DMS153 (cell line): ENCODE results near the gene TLR5.

ENCODE experiments used
- DNase-seq: peaks from one replicate; lab custom pipeline; 2025; lab: John Stamatoyannopoulos, UW

The TLR5 gene

GRCh38 chr1:223147409-223147808 lies 4.4 kb upstream of the TLR5 start:
- no peak for DNase-seq

GRCh38 chr1:223146745-223147144 lies 3.7 kb upstream of the TLR5 start:
- no peak for DNase-seq

- DNase-seq, result no peak
Observed at GRCh38 chr1:223144914-223145313, 1.9 kb upstream of the TLR5 start.

GRCh38 chr1:223144431-223144830 lies 1.4 kb upstream of the TLR5 start:
- no peak for DNase-seq

- no peak for DNase-seq
Observed at GRCh38 chr1:223143537-223144248, 645 bp upstream of the TLR5 start.

GRCh38 chr1:223142269-223142668 lies 779 bp downstream of the TLR5 start:
- DNase-seq, result no peak

- DNase-seq, result no peak
Observed at GRCh38 chr1:223140611-223141405, 2.2 kb downstream of the TLR5 start.

- DNase-seq, result no peak
Observed at GRCh38 chr1:223137455-223138085, 5.5 kb downstream of the TLR5 start.

GRCh38 chr1:223136086-223136485 lies 7.0 kb downstream of the TLR5 start:
- DNase-seq, result no peak

- DNase-seq, result no peak
Observed at GRCh38 chr1:223135176-223135942, 7.7 kb downstream of the TLR5 start.

- peak; percentile 90 for DNase-seq
Observed at GRCh38 chr1:223133824-223134435, 9.1 kb downstream of the TLR5 start.

GRCh38 chr1:223133306-223133823 lies 9.7 kb downstream of the TLR5 start:
- no peak for DNase-seq

- no peak for DNase-seq
Observed at GRCh38 chr1:223129229-223129901, 13.7 kb downstream of the TLR5 start.

- no peak for DNase-seq
Observed at GRCh38 chr1:223126741-223127140, 16.3 kb downstream of the TLR5 start.

GRCh38 chr1:223125766-223126165 lies 17.3 kb downstream of the TLR5 start:
- no peak for DNase-seq

GRCh38 chr1:223123011-223123610 lies 19.9 kb downstream of the TLR5 start:
- no peak for DNase-seq

- DNase-seq, result no peak
Observed at GRCh38 chr1:223118418-223118817, 24.6 kb downstream of the TLR5 start.

GRCh38 chr1:223116950-223117349 lies 26.1 kb downstream of the TLR5 start:
- DNase-seq, result no peak

GRCh38 chr1:223114871-223115270 lies 28.2 kb downstream of the TLR5 start:
- DNase-seq, result no peak

GRCh38 chr1:223110952-223111351 lies 32.1 kb downstream of the TLR5 start:
- DNase-seq, result no peak
